Ishikawa (cell line): ENCODE measurements around the gene GNPTAB.

Experiments used
- YY1 ChIP-seq: IDR thresholded peaks from 2 replicates; pipeline ENCODE4 v1.6.1; 2012; ENCODE audit warnings: low read depth
- TF ChIP-seq, protein P1 (sequence below): IDR thresholded peaks from 2 replicates; pipeline ENCODE4 v1.6.1; 2012; ENCODE audit warnings: low read depth, mild to moderate bottlenecking

DNA sequence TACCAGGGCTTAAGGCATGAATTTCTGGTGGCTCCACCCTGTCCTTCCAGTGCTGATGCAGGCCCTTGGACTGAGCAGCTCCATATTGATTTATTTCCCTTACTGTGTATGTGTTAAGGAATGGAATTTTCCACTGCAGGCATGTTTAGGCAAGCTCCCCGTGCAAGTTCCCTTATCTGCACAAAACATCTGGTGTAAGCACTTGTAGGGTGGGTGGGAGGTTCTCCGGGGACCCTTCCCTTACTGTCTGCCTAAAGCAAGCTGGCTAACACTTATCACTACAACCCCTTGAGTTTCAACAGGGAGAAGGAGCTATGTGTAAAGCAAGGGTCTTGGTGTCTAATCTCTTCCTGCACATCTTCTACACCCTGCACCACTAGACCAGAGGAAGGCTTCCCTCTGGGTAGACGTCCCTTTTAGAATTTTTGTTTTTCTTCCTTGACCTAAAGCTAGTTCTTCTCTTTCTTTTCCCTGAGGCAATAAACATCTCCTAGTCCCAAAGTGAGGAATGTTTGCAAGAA, 24.7 kb upstream of the GNPTAB start:
- TF ChIP-seq, protein P1, sequence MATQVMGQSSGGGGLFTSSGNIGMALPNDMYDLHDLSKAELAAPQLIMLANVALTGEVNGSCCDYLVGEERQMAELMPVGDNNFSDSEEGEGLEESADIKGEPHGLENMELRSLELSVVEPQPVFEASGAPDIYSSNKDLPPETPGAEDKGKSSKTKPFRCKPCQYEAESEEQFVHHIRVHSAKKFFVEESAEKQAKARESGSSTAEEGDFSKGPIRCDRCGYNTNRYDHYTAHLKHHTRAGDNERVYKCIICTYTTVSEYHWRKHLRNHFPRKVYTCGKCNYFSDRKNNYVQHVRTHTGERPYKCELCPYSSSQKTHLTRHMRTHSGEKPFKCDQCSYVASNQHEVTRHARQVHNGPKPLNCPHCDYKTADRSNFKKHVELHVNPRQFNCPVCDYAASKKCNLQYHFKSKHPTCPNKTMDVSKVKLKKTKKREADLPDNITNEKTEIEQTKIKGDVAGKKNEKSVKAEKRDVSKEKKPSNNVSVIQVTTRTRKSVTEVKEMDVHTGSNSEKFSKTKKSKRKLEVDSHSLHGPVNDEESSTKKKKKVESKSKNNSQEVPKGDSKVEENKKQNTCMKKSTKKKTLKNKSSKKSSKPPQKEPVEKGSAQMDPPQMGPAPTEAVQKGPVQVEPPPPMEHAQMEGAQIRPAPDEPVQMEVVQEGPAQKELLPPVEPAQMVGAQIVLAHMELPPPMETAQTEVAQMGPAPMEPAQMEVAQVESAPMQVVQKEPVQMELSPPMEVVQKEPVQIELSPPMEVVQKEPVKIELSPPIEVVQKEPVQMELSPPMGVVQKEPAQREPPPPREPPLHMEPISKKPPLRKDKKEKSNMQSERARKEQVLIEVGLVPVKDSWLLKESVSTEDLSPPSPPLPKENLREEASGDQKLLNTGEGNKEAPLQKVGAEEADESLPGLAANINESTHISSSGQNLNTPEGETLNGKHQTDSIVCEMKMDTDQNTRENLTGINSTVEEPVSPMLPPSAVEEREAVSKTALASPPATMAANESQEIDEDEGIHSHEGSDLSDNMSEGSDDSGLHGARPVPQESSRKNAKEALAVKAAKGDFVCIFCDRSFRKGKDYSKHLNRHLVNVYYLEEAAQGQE: no peak
- TF ChIP-seq YY1: no peak
